ENCODE results near the gene SST.
A peak's percentile ranks its signal among the peaks of the same experiment; 100 is the strongest.
"Not testable (repeated sequence)": the region's sequence is repeated elsewhere in the genome, so short reads cannot be mapped to it uniquely, and the experiment has no call there.

The SST gene

DNA sequence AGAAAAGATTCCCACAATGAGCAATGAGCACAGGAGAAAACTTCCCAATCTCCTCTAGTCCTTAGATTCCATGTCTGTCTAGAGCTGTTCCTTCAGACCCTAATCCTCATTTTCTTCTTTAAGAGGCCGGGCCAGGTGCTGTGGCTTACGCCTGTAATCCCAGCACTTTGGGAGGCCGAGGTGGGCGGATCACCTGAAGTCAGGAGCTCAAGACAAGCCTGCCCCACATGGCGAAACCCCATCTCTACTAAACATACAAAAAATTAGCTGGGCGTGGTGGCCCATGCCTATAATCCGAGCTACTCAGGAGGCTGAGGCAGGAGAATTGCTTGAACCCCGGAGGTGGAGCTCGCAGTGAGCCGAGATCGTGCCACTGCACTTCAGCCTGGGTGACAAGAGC is 11.6 kb upstream of the SST start:
- not testable (repeated sequence) for DNase-seq

DNA sequence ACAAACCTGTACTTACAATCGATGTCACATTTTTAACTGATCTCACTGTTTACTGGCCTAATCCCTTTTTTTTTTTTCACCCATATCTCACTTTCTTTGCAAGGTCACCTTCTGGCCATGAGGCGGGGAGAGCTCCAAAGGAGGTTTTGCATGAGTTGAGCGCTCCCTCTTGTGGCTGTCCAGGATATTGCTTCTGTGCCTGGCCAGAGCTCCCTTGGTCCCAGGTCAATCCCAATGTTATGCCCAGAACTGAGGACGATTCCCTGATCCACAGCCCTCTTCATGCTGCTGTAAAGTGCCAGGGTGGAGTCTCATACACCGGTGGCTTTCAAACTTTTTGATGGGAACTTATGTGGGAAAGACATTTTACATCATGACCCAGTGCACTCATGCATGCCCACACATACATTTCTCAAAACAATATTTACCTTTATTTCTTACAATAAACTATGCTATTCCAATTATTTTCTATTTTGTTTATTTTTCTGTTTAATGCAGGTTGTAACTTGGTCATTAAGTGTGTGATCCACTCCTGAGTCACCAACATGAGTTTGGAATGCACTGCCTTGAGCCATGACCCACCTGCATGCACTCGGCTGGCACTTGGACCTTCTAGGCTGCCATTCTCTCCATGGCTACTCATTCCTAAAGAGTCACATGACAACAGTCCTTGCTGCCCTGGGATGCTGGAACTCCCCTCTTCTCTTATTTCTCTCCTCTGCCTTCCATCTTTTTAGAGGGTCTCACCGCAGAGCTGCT is 9.6 kb upstream of the SST start:
- peak; percentile 84 for DNase-seq

DNA sequence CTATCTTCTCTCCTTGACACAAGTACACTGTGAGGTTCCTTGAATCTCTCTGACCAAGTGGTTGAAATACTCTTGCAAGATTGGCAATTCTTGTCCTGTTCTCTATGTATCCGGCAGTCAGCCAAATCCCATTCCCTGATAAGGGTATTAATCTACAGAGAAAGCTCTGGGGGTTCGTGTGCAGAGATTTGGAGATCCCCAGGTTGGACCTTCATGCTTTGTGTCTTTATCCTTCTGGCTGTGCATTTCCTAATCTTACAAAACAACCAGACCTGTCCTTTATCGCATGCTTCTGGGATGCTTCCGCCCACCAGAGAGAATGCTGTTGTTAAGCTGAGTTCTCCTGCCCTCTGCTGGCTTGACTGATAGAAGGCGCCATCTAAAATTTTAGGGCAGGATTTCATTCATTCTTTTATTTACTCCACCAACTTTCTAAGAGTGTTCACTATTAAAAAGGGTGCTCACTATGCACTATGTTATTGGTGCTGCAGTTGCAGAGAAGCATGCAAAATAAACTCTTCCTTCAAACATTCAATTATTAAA is 8.6 kb upstream of the SST start:
- peak; percentile 60 for DNase-seq

DNA sequence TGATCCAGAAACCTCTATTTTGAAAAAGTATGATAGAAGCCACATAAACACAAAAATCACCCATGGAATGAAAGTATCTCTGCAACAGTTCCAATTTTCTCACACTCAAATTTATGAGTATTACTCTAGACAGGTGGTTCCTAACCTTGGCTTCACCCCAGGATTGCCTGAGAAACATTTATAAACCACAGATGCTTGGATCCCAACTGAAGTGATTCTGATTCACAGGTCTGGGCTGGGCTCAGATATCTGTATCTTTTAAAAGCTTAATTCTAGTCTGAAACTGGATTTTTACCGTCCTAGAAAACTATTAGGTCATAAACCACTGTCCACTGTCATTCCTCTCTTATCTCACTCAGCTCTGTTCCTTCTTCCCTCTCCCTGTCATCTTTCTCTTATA is 7.4 kb upstream of the SST start:
- DNase-seq, result no peak

DNA sequence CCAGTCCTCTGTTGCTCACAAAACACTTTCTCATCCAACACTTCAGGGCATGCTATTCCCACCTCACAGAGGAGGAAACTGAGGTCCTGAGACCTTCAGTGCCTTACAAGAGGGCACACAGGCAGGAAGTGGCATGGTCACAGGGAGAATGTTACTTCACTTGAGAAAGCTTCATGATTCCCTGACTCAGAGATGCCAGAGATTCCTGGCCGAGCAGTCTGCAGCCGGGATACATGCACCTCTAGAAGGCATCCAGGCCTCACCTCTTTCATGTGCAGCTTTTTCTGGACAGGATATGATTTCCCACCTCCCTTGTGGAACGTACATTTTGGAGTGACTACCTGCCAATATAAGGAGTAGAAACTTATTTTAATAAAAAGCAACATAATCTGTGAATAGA is 2.8 kb upstream of the SST start:
- no peak for DNase-seq

DNA sequence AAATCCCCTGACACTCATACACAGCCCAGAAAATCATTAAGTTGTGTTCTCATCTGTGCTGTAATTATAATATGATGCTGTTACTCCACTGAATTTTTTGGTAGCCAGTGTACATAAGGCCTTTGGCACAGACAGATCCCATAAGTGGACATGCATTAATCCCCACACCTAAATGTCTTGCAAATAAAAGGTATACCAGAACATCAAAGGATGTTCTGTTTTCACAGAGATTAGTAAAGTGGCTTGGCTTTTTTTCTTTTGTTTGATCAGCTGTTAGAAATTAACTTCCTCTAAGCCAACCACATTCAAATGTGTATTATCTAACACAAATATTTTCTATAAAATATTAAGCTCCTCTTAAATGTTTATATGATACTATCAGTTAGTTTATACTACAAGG is 2.7 kb downstream of the SST start:
- DNase-seq, result no peak

DNA sequence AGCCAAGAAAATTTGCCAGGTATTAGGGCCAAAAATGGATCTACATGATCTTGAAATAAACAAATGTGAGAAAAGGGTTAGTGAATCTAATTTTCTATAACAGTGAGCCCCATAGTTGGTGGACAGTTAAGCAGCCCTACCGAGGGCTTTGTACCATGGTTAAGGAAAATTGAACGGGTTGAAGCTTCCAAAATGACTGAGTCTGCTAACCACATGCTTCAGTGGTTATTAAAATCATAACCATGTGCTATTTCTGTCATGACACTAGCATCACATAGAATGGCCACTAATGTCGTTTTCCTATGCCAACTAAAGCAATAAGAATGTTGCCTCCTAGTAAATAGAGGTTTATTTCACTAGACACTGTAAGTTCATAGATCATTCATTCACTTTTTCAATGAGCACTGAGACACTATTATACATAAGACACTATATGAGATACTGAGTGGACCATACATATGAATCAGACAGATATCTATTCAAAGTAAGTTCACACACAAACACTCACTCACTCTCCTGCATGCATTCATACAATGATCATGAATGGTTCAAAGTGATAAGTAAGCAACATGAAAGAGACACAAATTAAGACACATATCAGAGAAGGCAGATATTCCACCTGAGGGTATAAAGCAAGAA is 4.3 kb downstream of the SST start:
- DNase-seq, result no peak

DNA sequence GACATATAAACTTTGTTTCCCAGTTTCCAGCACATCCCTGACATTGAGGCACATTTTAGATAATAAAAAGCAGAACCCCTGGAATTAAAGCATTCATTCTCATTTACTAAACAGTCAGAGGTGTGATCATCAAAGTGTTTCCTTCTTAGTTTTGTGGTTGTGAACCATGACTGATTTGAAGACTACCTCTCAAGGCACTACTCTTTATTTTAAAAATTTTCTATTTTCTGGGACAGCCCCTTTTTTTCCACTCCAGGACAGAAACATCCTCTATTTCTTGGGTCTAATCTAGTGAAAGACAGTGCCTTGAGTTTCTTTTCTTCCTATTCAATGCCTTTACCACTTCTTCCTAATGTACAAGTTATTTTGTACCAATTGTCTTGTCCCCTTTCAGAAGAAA is 5.2 kb downstream of the SST start:
- no peak for DNase-seq

DNA sequence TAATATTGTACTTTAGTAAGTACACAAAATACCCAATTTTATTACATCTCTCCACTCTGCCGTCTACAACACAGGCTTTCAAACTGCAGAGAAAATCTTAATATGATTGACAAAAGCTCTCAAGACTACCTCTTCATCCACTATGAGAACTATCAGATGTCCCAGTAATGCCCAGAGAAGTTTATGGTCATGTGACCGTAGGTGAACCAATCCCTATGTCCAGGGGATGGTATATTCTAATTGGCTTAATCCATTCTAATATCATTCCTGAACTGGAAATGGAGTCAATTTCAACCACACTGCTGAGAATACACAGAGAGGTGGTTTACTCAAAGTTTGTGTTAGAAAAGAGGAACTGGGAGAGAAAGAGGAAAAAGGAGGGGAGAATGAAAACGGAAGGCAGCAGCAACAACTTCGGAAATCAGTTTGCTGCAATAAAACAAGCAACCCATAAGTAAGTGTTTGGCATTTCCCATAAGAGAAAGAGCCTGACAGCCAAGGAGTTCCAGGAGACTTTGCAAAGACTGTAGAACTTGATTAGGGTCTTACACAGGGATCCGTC is 7.3 kb downstream of the SST start:
- DNase-seq, result no peak

DNA sequence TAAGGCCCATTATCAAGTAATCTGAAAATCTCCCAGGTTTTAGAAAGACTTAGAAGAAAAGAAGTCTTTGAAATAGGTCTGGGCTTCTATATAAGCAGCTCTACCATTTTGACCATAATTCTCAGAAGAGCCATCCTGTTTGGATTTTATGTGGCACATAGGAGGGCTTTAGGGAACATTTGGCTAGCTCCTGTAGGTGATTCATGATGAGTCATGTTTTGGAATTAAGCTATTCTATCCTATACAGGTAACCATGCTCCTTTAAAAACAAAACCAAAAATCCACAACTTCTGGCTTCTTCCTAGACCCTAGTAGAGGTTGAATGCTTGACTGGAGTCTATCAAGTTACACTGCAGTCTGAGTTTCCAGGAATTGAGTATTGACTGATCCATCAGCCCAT is 8.9 kb downstream of the SST start:
- DNase-seq, result no peak

DNA sequence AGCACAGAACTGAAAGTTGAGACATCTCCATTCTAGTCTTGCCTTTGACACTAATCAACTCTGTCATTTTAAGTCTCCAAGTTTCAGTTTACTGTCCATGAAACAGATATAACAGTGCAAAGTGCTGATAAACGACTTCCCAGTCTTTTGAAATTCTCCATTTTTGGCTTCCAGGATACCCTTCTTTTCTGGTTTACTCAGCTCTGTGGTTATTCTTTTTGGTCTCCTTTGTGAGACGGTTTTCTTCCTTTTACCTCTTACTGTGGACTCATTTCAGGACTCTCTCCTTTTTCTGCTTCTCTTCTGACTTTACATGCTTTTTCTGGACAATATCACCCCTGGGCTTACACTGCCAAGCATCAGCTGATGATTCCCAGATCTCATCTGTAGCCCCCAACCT is 18.9 kb downstream of the SST start:
- no peak for DNase-seq

DNA sequence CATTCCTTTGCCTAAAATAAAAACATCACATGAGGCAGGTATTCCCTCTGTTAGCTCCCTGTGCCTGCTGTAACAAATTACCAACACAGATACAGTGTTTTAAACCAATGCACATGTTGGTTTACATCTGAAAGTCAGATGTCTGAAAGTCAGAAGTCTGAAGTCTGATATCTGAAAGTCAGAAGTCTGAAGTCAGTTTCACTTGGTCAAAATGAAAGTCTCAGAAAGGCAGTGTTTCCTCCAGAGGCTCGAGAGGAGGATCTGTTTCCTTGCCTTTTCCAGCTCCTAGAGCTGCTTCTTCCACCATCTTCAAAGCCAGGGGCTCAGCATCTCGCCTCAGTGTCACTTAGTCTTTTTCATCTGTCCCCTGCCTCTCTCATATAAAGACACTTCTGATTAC is 22.0 kb downstream of the SST start:
- DNase-seq, result no peak

DNA sequence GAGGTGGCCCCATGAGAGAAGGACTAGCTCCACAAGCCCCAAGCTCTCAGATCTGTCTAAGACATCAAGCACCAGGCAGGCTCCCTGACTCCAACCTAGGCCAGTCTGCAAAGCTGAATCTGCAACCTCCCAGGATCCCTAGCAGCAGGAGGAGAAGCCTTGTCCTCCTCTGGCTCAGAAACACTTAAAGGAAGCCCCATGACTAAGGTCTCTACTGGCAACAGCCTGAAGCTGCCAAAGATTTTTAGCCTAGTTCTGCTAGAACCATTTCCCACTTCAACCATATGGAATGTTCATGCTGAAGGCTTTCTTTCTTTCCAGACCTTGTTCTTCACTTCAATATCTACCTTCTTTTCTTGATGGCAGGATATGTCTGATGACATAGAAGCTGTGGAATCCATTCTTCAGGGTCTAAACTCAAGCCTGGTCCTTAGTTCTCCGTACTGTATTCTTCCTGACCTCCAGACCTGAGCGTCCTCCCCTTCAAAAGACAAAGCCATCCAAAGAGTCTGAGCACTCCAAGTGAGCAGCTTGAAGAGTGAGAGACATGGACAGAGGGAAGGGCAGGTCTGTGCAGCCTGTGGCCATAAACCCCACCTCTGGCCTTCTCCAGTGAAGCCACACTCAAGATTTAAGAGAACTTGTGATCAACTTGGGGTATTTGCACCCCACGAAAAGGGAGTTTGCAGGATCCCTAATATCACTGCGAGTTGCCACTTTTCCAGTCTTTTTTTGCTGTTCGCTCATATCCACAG is 23.1 kb downstream of the SST start:
- no peak for DNase-seq

DNA sequence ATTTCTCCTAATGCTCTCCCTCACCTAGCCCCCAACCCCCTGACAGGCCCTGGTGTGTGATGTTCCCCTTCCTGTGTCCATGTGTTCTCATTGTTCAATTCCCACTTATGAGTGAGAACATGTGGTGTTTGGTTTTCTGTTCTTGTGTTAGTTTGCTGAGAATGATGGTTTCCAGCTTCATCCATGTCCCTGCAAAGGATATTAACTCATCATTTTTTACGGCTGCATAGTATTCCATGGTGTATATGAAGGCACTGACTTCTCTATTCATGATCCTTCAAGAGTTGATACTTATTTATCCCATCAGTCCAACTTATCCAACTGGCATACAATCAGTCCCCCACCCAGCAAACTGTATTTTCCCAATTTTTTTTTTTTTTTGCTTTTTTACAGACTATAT is 24.8 kb downstream of the SST start:
- not testable (repeated sequence) for DNase-seq

DNA sequence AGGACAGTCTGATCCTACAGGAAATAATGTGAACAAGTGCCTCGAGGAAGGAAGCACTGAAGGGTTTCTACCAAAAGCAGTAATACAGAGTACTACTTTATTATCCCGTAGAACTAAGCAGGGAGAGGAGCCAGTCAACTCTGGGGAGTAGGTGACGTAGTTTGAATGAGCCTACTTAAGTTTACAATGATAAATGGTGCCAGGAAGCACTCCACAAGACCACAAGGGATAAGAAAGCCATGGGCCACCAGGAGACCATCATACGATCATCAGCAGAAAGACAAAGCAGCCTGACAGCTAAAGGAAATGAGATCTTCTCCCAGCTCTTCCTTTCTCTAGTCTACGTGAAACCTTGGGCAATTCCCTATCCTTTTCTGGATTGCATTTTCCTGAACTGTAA is 27.3 kb downstream of the SST start:
- no peak for DNase-seq

DNA sequence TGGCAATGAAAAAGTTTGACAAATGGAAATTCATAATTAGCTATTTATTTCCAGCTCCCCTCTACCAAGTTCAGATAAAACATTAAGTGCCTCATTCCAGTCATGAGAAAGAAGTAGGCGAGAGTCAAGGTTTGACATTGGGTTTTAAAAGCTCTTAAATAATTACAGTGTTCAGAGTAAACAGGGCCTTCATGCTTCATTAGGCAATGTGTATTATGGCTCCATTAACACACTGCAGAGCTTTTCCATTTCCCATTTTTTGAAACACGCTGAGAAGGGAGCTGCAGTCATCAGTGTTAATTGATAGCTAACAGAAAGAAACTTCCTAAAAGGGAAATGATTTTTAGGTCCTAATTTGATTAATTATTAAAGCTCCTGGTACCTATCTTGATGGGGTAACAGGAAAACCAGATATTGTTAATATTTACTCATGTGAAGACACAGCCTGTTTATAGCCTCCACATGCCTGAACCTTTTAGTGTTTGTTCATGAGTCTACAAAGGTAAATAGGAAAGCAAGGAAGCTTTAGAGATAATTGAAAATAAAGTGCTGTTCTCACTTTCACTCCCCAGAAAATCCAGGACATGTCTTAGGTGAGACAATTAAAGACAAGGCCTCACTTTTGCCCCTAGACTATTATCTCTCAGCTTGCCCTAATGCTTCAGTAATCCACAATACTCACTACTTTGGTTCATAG is 28.7 kb downstream of the SST start:
- peak; percentile 33 for DNase-seq

DNA sequence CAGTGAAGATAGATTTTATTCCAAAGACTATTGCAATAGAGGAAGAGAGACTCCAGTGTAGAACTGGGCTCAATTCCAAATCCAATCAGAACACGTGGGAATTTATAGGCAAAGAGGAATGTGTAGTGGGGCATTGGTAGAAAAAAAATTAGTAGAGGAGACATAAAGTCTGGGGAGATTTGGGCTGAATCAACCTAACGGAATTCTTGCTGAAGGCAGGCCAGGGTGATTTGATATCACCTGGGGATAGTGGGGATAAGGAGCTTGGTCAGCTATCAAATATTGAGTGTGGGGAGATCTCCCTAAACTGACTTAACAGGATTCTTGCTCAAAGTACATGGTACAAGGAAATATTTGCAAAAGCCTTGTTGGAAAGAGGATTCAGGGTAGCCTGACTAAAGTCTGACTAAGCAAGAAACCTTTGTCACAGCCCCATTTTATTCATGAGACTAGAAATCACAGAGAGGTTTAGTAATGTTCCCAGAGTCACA is 29.6 kb downstream of the SST start:
- no peak for DNase-seq

DNA sequence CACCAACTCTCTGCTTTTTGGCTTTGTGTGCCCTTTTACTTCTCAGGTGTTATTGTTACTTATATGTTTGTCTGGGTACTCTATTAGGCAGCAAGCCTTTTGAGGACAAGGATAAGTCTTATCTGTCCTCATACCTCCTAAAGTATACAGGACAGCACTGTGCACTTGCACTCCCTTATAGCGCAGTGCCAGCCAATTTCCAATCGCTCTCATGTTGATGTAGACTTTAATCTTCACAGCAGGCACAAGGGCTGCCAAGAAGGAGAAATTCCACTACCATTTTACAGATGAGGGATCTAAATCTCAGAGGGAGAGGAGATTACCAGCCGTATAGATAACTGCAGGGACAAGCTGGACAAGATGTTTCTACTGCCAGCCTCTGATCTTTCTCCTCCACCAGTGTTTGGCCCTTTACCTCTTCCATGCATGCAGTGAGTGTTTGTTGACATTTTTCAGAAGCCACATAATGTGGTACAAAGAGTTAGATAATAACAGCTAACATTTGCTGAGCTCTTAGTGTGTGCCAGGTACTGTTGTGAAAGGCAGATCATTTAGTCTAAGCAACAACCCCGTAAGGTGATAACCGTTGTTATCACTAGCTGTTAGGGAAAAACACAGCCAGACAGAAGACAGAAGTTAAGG is 30.1 kb downstream of the SST start:
- no peak for DNase-seq

DNA sequence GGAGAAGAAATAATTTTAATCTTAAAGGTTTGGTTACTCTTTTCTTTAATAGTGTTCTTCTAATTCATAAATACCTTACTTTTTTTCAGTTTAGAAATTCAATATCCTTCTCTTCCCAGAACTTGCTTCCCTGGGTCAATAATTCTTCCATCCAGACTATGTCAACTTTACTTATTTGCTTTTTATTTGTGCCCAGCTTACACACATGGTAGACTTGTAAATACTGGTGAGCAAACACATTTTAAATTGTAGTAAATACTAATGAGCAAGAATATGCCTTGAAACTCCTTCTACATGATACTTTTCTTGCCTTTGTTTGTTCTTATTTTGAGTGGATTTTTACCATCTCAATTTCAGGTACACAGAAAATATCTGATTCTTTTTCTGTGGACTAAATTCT is 33.7 kb downstream of the SST start:
- no peak for DNase-seq

DNA sequence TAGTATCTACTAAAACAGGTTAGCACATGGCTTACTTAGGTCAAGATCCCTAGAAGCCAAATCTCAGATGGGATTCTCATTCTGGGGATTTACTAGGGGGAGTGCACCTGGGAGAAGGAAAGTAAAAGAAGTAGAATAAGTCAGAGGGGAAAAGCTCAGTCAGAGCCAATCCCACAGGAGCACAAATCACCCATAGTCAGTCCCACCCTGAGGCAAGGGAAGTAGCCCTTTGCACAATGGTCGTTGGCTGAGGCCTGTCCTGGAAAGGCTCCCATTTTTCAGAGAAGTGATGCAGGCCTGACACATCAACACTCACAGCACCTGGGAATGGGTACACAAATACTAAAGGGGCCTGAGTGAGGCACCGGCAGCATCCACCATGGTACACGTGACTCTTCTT is 39.8 kb downstream of the SST start:
- DNase-seq, result no peak

DNA sequence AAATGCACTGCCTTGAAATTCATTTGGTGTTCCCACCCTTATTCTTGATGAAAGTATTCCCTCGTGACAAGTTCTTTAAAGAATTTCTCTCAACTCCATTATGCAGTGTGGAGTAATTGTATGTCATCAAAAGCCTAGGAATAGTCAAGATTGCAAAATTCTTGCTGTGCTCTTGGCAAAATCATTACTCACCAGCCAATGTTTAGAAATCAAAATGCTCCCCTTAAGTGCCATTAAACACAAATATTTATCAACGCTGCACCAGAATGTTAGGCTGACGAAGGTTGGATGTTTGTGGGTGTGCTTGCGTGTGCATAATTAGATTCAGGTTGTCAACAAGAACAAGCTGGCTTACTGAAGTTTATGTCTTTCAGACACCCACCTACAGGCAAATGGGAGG is 40.5 kb downstream of the SST start:
- no peak for DNase-seq

DNA sequence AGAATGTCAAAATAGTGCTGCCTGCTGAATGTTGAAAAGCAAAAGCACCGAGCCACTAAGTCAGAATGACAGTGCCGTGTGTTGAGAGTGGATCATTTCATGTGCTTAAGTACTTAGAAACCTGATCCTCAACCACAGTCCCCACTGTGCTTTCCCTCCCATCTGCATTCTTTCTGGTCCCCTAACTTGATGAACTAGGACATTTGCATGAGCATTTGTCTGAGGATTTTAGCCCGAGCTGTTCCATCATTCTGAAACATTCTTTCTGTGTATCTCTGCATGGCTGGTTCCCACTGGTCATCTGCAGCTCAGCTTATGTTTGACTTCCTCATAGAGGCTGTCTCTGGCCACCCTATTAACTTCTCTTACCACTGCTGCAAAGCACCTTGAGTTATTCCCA is 42.0 kb downstream of the SST start:
- no peak for DNase-seq
